ENCODE data around the gene RBMS1.

The RBMS1 gene

GRCh38 chr2:160301420-160301819 is 192.2 kb downstream of the RBMS1 start:
- DNase-seq (ENCODE audit: low read depth) = no peak

GRCh38 chr2:160300203-160300602 is 193.4 kb downstream of the RBMS1 start:
- DNase-seq (ENCODE audit: low read depth) = no peak

- no peak for DNase-seq (ENCODE audit: low read depth)
Measured at GRCh38 chr2:160299540-160299939, 194.1 kb downstream of the RBMS1 start.

- DNase-seq (ENCODE audit: low read depth) = no peak
Measured at GRCh38 chr2:160298960-160299359, 194.6 kb downstream of the RBMS1 start.

GRCh38 chr2:160295519-160296207 is 197.9 kb downstream of the RBMS1 start:
- DNase-seq (ENCODE audit: low read depth) = no peak

- DNase-seq (ENCODE audit: low read depth) = no peak
Measured at GRCh38 chr2:160294889-160295288, 198.7 kb downstream of the RBMS1 start.

GRCh38 chr2:160294339-160294803 is 199.2 kb downstream of the RBMS1 start:
- no peak for DNase-seq (ENCODE audit: low read depth)

- DNase-seq (ENCODE audit: low read depth) = no peak
Measured at GRCh38 chr2:160293391-160294091, 200.1 kb downstream of the RBMS1 start.

- DNase-seq (ENCODE audit: low read depth) = no peak
Measured at GRCh38 chr2:160292225-160292624, 201.4 kb downstream of the RBMS1 start.

- no peak for DNase-seq (ENCODE audit: low read depth)
Measured at GRCh38 chr2:160291382-160291781, 202.2 kb downstream of the RBMS1 start.

GRCh38 chr2:160290598-160290997 is 203.0 kb downstream of the RBMS1 start:
- no peak for DNase-seq (ENCODE audit: low read depth)

- DNase-seq (ENCODE audit: low read depth) = no peak
Measured at GRCh38 chr2:160289831-160290230, 203.8 kb downstream of the RBMS1 start.

GRCh38 chr2:160289126-160289525 is 204.5 kb downstream of the RBMS1 start:
- DNase-seq (ENCODE audit: low read depth) = no peak

GRCh38 chr2:160288324-160288723 is 205.3 kb downstream of the RBMS1 start:
- DNase-seq (ENCODE audit: low read depth) = no peak

- DNase-seq (ENCODE audit: low read depth) = no peak
Measured at GRCh38 chr2:160287476-160287875, 206.1 kb downstream of the RBMS1 start.

- no peak for DNase-seq (ENCODE audit: low read depth)
Measured at GRCh38 chr2:160286551-160286950, 207.1 kb downstream of the RBMS1 start.

- DNase-seq (ENCODE audit: low read depth) = no peak
Measured at GRCh38 chr2:160283675-160284074, 209.9 kb downstream of the RBMS1 start.

- no peak for DNase-seq (ENCODE audit: low read depth)
Measured at GRCh38 chr2:160282063-160282580, 211.5 kb downstream of the RBMS1 start.

- no peak for DNase-seq (ENCODE audit: low read depth)
Measured at GRCh38 chr2:160281213-160281612, 212.4 kb downstream of the RBMS1 start.

GRCh38 chr2:160279813-160280465 is 213.7 kb downstream of the RBMS1 start:
- no peak for DNase-seq (ENCODE audit: low read depth)

- no peak for DNase-seq (ENCODE audit: low read depth)
Measured at GRCh38 chr2:160278879-160279177, 214.8 kb downstream of the RBMS1 start.

GRCh38 chr2:160278101-160278878 is 215.3 kb downstream of the RBMS1 start:
- no peak for DNase-seq (ENCODE audit: low read depth)
